ENCODE data around the gene SPEF1. TPM values are rescaled to one million over a fixed set of nuclear protein-coding genes. Genes with fewer than 3 reads are reported as not detected.

SPEF1 gene
- total RNA-seq, 4 donors from 2014 or later: 0.13 to 2.5 (median 2.0) TPM

DNA sequence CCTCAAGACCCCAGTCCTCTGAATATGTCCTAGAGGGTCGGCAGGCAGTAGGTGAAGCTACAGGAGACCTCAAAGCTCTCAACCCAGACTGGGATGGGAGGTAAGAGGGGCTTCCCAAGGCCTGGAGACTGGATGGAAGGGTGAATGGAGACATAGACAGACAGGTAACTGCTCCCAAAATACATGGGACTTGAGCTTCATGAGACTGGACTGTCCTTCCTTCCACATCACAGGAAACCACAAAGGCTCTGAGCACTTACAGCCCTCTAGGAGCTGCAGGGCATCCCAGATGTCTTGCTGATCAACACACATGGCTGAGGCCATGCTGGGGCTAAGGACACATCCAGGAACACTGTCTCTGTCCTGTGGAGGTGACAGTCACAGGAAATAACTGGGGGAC lies 37.2 kb downstream of the SPEF1 start:
- Histone ChIP-seq H3K27ac (no peak overlapping the region), H3K27me3 (no peaks in the 10 kb centered on the region), H3K9me3 (no peaks in the 10 kb centered on the region), H3K4me3 (replicated peaks in 1 of 3) (no peak overlapping the region), H3K4me1 (peaks cover 3 to 19% of the 10 kb centered on the region in 2 donors), H3K36me3 (no peaks in the 10 kb centered on the region)
- intact Hi-C loops (cut with DNase I): no loop called here
- 87 to 92% methylated on average over 1 of the region's 1 CpG for WGBS, 2 donors
- no peak for DNase-seq
- TF ChIP-seq POLR2A (IDR thresholded peaks at IDR 0.05): no peak
- TF ChIP-seq, protein P1, sequence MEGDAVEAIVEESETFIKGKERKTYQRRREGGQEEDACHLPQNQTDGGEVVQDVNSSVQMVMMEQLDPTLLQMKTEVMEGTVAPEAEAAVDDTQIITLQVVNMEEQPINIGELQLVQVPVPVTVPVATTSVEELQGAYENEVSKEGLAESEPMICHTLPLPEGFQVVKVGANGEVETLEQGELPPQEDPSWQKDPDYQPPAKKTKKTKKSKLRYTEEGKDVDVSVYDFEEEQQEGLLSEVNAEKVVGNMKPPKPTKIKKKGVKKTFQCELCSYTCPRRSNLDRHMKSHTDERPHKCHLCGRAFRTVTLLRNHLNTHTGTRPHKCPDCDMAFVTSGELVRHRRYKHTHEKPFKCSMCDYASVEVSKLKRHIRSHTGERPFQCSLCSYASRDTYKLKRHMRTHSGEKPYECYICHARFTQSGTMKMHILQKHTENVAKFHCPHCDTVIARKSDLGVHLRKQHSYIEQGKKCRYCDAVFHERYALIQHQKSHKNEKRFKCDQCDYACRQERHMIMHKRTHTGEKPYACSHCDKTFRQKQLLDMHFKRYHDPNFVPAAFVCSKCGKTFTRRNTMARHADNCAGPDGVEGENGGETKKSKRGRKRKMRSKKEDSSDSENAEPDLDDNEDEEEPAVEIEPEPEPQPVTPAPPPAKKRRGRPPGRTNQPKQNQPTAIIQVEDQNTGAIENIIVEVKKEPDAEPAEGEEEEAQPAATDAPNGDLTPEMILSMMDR (IDR thresholded peaks at IDR 0.05): no peak

DNA sequence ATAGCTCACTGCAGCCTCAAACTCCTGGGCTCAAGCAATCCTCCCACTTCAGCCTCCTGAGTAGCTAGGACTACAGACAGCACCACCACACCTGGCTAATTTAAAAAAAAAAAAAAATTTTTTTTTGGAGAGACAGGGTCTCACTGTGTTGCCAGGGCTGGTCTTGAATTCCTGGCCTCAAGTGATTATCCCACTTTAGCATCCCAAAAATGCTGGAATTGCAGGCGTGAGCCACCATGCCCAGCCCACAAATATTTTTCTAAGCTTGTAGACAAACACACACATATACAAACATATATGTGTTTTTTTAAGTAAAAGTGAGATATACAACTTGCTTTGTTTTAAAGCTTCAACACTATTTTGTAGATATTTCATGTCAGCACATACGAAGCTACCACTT lies 38.0 kb downstream of the SPEF1 start:
- no peak for DNase-seq
- Histone ChIP-seq H3K27ac (no peak overlapping the region), H3K4me3 (replicated peaks in 1 of 3) (no peak overlapping the region), H3K27me3 (no peaks in the 10 kb centered on the region), H3K36me3 (no peaks in the 10 kb centered on the region), H3K9me3 (no peaks in the 10 kb centered on the region), H3K4me1 (peaks cover 3 to 19% of the 10 kb centered on the region in 2 donors)
- TF ChIP-seq POLR2A (IDR thresholded peaks at IDR 0.05): no peak
- TF ChIP-seq, protein P1 (IDR thresholded peaks at IDR 0.05): no peak
- intact Hi-C loops (cut with DNase I): no loop called here
- 92 to 96% methylated on average over 2 of the region's 2 CpGs for WGBS, 2 donors

DNA sequence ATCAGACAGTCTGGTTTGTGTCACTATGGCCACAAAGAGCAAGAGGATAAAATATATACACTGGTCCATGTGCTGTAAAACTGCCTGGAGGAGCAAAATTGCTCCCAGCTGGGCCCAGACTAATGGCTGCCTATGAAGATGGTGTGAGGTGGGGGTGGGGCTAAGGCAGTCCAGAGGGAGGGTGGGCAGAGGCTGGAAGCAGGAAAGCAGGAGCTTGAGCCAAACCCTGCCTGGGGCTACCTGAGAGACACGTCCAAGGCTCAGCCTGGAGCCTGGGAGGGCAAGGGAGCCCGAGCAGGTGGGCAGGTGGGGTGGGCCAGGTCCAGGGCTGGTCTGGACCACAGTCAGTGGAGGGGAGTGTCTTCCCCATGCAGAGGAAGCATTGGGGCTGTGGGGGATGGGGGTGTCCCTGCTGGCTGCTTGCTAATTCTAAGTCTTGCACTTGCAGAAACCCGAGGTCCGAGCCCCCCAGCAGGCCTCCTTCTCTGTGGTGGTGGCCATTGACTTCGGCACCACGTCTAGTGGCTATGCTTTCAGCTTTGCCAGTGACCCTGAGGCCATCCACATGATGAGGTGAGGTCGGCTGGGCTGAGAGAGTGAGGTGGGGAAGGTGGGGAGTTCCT lies 39.3 kb downstream of the SPEF1 start:
- WGBS, 2 donors: 56 to 92% methylated on average over 2 to 7 of the region's 7 CpGs
- no peak for DNase-seq
- H3K4me1 ChIP-seq: peaks cover 3 to 24% of the 10 kb centered on the region in 2 donors
- no peak for TF ChIP-seq POLR2A (IDR thresholded peaks at IDR 0.05)
- TF ChIP-seq, protein P1 (IDR thresholded peaks at IDR 0.05): no peak
- no peaks in the 10 kb centered on the region for H3K27me3 ChIP-seq
- H3K27ac ChIP-seq: no peak overlapping the region
- intact Hi-C loops (cut with DNase I): no loop called here
- no peak overlapping the region for H3K4me3 ChIP-seq (replicated peaks in 1 of 3)
- no peaks in the 10 kb centered on the region for H3K9me3 ChIP-seq
- H3K36me3 ChIP-seq: no peaks in the 10 kb centered on the region

DNA sequence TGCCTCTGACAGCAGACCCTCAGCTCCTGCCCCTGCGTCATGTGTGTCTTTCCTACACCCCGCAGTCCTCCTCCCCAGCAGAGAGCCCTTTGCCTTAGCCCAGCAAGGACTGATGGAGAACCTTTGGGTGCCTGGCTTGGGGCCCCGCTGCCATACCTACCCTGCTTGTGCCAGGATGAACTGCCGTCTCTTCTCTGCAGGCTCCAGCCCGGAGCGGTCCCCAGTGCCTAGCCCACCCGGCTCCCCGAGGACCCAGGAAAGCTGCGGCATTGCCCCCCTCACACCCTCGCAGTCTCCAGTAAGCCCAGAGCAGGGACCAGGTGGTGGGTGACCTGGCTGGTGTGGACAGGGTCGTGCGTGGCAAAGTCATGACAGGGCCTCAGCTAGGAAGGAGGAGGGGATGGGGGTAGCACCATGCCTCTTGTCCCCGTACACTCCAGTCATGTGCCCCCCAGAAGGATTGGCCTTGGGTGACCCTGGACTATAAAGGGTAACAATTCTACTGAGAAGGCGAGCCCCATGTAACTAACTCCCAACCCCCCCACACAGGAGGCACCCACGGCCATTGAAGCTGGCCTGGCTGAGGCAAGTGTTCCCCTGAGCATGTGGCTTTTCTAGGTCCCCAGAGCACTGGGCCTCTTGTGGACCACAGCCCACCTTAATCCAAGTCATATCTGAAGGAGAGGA lies 40.5 kb downstream of the SPEF1 start:
- WGBS, 2 donors: 91 to 92% methylated on average over 15 of the region's 15 CpGs
- no peak for DNase-seq
- H3K36me3 ChIP-seq: no peaks in the 10 kb centered on the region
- no peaks in the 10 kb centered on the region for H3K27me3 ChIP-seq
- TF ChIP-seq, protein P1 (IDR thresholded peaks at IDR 0.05): no peak
- TF ChIP-seq POLR2A (IDR thresholded peaks at IDR 0.05): no peak
- no peak overlapping the region for H3K4me3 ChIP-seq (replicated peaks in 1 of 3)
- intact Hi-C loops (cut with DNase I): no loop called here
- peak overlapping the region in 1 of 3 donors; percentile 53 for H3K27ac ChIP-seq
- H3K9me3 ChIP-seq: no peaks in the 10 kb centered on the region
- H3K4me1 ChIP-seq: peaks cover 3 to 24% of the 10 kb centered on the region in 2 donors

DNA sequence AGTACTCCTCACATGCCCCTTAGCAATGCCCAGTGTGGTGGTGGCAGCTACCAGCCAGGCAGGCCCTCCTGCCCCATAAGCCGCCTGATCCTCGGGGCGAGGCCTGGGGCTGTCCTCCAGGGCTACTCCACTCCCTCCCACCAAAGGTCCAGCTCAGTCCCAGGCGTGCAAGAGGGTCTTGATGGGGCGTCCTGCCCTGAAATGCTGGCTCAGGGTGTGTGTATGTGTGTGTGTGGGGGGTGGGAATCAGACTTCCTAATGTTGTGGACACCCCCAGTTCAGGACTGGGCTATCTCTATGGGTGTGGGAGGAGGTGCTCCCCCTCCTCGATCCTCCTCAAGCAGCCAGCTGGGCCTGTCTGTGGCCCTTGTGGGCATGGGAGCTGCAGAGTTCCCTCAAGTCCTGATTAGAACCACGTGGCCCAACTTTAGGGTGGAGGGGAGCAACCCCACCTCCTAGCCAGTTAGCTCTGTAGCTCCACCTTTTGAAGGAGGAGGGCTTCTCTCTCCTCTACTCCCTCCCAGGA lies 41.3 kb downstream of the SPEF1 start:
- Histone ChIP-seq H3K27ac (peak overlapping the region in 1 of 3 donors; percentile 53), H3K4me3 (replicated peaks in 1 of 3) (no peak overlapping the region), H3K9me3 (no peaks in the 10 kb centered on the region), H3K27me3 (no peaks in the 10 kb centered on the region), H3K36me3 (no peaks in the 10 kb centered on the region), H3K4me1 (peaks cover 3 to 19% of the 10 kb centered on the region in 2 donors)
- TF ChIP-seq, protein P1 (IDR thresholded peaks at IDR 0.05): no peak
- TF ChIP-seq POLR2A (IDR thresholded peaks at IDR 0.05): no peak
- no peak for DNase-seq
- intact Hi-C loops (cut with DNase I): no loop called here
- WGBS, 2 donors: 89 to 90% methylated on average over 3 to 6 of the region's 7 CpGs
